SK-N-SH (cell line): ENCODE data around the gene SLC36A3. TPM values are rescaled to one million over a fixed set of nuclear protein-coding genes. Genes with fewer than 3 reads are reported as not detected.

Source experiments
- CTCF ChIA-PET: fragments of 300-600, 350-600 bp; formaldehyde crosslinking; extraction: SDS; loops from one replicate; lab custom pipeline; 2021; lab: Yijun Ruan, JAX
- POLR2A ChIA-PET: fragments of 350-600 bp; sonication (Branson Sonifier 250); formaldehyde crosslinking; extraction: SDS; loops from one replicate; lab custom pipeline; 2020; ENCODE audit warnings: antibody characterized with exemption, inconsistent platforms; lab: Yijun Ruan, JAX
- DNase-seq: peaks from one replicate; pipeline ENCODE4 v3.0.0; 2012
- H2AFZ ChIP-seq: fragments of 200-600 bp; sonication (generic); 2 replicates; pipeline ENCODE4 v1.8.1; 2016; ENCODE audit warnings: antibody characterized with exemption, mild to moderate bottlenecking, low read depth
- H3F3A ChIP-seq: fragments of 200-600 bp; sonication (generic); replicated peaks from 2 replicates; pipeline ENCODE3; 2016; ENCODE audit warnings: antibody characterized with exemption, mild to moderate bottlenecking; ENCODE audit not compliant: insufficient read depth
- H3K27ac ChIP-seq, 2 experiments: fragments of 200-500 bp in 1 of 2; fragments of 200-600 bp in 1 of 2; sonication (Bioruptor generic) in 1 of 2; sonication (generic), shearing (Covaris generic) in 1 of 2; 2 replicates each; pipeline versions ENCODE4 v1.5.1 to v1.6.1; 2014 to 2016; ENCODE audit warnings: low read depth in 2 of 2, inconsistent platforms in 1 of 2, low read length in 1 of 2, mild to moderate bottlenecking in 1 of 2, mixed read lengths in 1 of 2
- H3K27me3 ChIP-seq: fragments of 200-600 bp; sonication (generic), shearing (Covaris generic); 2 replicates; pipeline ENCODE4 v1.6.1; 2016; ENCODE audit warnings: mixed run types; ENCODE audit not compliant: insufficient read depth
- H3K36me3 ChIP-seq, 2 experiments: fragments of 200-500 bp in 1 of 2; fragments of 200-600 bp in 1 of 2; sonication (Bioruptor generic) in 1 of 2; sonication (generic) in 1 of 2; replicated peaks in 1 of 2; 2 replicates each; pipeline versions ENCODE3 to v1.5.1; 2014 to 2016; ENCODE audit warnings: low read length in 1 of 2, mild to moderate bottlenecking in 1 of 2; ENCODE audit not compliant: insufficient read depth in 2 of 2, control insufficient read depth in 1 of 2
- H3K4me1 ChIP-seq, 2 experiments: fragments of 200-500 bp in 1 of 2; fragments of 200-600 bp in 1 of 2; sonication (Bioruptor generic) in 1 of 2; sonication (generic), shearing (Covaris generic) in 1 of 2; 2 replicates each; pipeline versions ENCODE4 v1.5.1 to v1.6.1; 2014 to 2016; ENCODE audit warnings: low read depth in 1 of 2, low read length in 1 of 2, mixed run types in 1 of 2; ENCODE audit not compliant: insufficient read depth in 2 of 2, control insufficient read depth in 1 of 2
- H3K4me2 ChIP-seq: fragments of 200-600 bp; sonication (generic), shearing (Covaris generic); 2 replicates; pipeline ENCODE4 v1.6.1; 2017; ENCODE audit warnings: mixed run types
- H3K4me3 ChIP-seq, 2 experiments: fragments of 200-500 bp in 1 of 2; fragments of 200-600 bp in 1 of 2; sonication (Bioruptor generic) in 1 of 2; sonication (generic), shearing (Covaris generic) in 1 of 2; 2 replicates each; pipeline versions ENCODE4 v1.5.1 to v1.8.1; 2014 to 2016; ENCODE audit warnings: low read depth in 2 of 2, inconsistent platforms in 1 of 2, low read length in 1 of 2, mild to moderate bottlenecking in 1 of 2, mixed read lengths in 1 of 2, moderate library complexity in 1 of 2
- H3K79me2 ChIP-seq: fragments of 200-600 bp; sonication (generic); 2 replicates; pipeline ENCODE4 v1.8.1; 2017; ENCODE audit warnings: mild to moderate bottlenecking; ENCODE audit not compliant: insufficient read depth
- H3K9ac ChIP-seq: fragments of 200-600 bp; sonication (generic); 2 replicates; pipeline ENCODE4 v1.6.1; 2017; ENCODE audit warnings: mixed run types
- H3K9me2 ChIP-seq: fragments of 200-600 bp; sonication (generic); 2 replicates; pipeline ENCODE4 v1.6.1; 2017; ENCODE audit warnings: mixed run types
- H3K9me3 ChIP-seq: fragments of 200-600 bp; sonication (generic); 2 replicates; pipeline ENCODE4 v1.6.1; 2017; ENCODE audit warnings: mixed run types, mild to moderate bottlenecking, moderate library complexity
- H4K20me1 ChIP-seq: fragments of 200-600 bp; sonication (generic); 2 replicates; pipeline ENCODE4 v1.6.1; 2017; ENCODE audit warnings: mild to moderate bottlenecking, mixed run types; ENCODE audit not compliant: insufficient read depth
- ELF1 ChIP-seq: IDR thresholded peaks from 2 replicates; pipeline ENCODE4 v1.4.0; 2012
- EP300 ChIP-seq, 2 experiments: IDR thresholded peaks; 2 replicates each; pipeline versions ENCODE4 v1.4.0 to v1.6.1; 2012; ENCODE audit warnings: borderline replicate concordance in 1 of 2, low read depth in 1 of 2, low read length in 1 of 2
- EZH2phosphoT487 ChIP-seq: fragments of 200-600 bp; sonication (generic); IDR thresholded peaks from 2 replicates; pipeline ENCODE4 v1.6.1; 2017; ENCODE audit warnings: low read depth, mixed run types, mild to moderate bottlenecking, antibody characterized with exemption, moderate library complexity, borderline replicate concordance
- FOXM1 ChIP-seq: IDR thresholded peaks from 2 replicates; pipeline ENCODE4 v1.4.0; 2012; ENCODE audit warnings: low read depth, mild to moderate bottlenecking
- MXI1 ChIP-seq: IDR thresholded peaks from 2 replicates; pipeline ENCODE4 v1.6.1; 2012; ENCODE audit warnings: mild to moderate bottlenecking, low read depth, low read length, improper control_type of control experiment
- NRF1 ChIP-seq: IDR thresholded peaks from 2 replicates; pipeline ENCODE4 v1.6.1; 2012; ENCODE audit warnings: low read depth, mild to moderate bottlenecking, low read length
- POLR2AphosphoS5 ChIP-seq: IDR thresholded peaks from 2 replicates; pipeline ENCODE4 v1.6.1; 2012; ENCODE audit warnings: low read depth, low read length
- RAD21 ChIP-seq: IDR thresholded peaks from 2 replicates; pipeline ENCODE4 v1.6.1; 2012; ENCODE audit warnings: mild to moderate bottlenecking, low read length
- RCOR1 ChIP-seq: fragments of 150-350 bp; IDR thresholded peaks from 2 replicates; pipeline ENCODE4 v1.6.1; 2017; ENCODE audit warnings: antibody characterized with exemption, low read length
- REST ChIP-seq: IDR thresholded peaks from 2 replicates; pipeline ENCODE4 v1.6.1; 2012; ENCODE audit warnings: mild to moderate bottlenecking, low read depth, low read length, moderate library complexity
- SIN3A ChIP-seq: IDR thresholded peaks from 2 replicates; pipeline ENCODE4 v1.6.1; 2012; ENCODE audit warnings: low read depth, mild to moderate bottlenecking, low read length, moderate library complexity, borderline replicate concordance
- TEAD4 ChIP-seq: IDR thresholded peaks from 2 replicates; pipeline ENCODE4 v1.4.0; 2012; ENCODE audit warnings: mild to moderate bottlenecking, borderline replicate concordance; ENCODE audit not compliant: insufficient read depth
- YY1 ChIP-seq: IDR thresholded peaks from 2 replicates; pipeline ENCODE4 v1.4.0; 2012; ENCODE audit warnings: low read depth, mild to moderate bottlenecking
- ZBTB33 ChIP-seq: IDR thresholded peaks from 2 replicates; pipeline ENCODE4 v1.4.0; 2012; ENCODE audit warnings: low read depth, borderline replicate concordance
- WGBS: methylation state at CpG from one replicate; pipeline ENCODE4 v1.1.6; 2017; ENCODE audit warnings: low lambda C conversion rate; 5-methylcytosine and 5-hydroxymethylcytosine counted together
- polyA plus RNA-seq, 3 experiments: library from polyadenylated mRNA; depleted of rRNA; stranded (reverse); fragments of >200 nt; gene quantifications; 2 replicates each; pipeline ENCODE4 v1.2.3, GENCODE V29; 2012

SLC36A3 gene
- polyA plus RNA-seq, 1 of the 3 experiments (the other 2 are of a cell fraction): not detected

GRCh38 chr5:151345187-151345807 is 41.7 kb upstream of the SLC36A3 start:
- no peaks in the 10 kb centered on the region for H3F3A ChIP-seq
- H3K36me3 ChIP-seq: no peaks in the 10 kb centered on the region
- H3K27me3 ChIP-seq: no peaks in the 10 kb centered on the region; the same call in 1 of the 2 replicates
- no peak for TF ChIP-seq FOXM1
- no peak for TF ChIP-seq REST
- TF ChIP-seq ZBTB33: no peak
- TF ChIP-seq NRF1: no peak
- TF ChIP-seq ELF1: no peak
- no peak for TF ChIP-seq EZH2phosphoT487
- TF ChIP-seq RAD21: no peak
- TF ChIP-seq SIN3A: no peak
- no peak for TF ChIP-seq POLR2AphosphoS5
- no peak for TF ChIP-seq EP300 (IDR thresholded peaks at IDR 0.05; ENCODE audit: borderline replicate concordance in 1 of 2, low read depth in 1 of 2, low read length in 1 of 2)
- no peak for TF ChIP-seq TEAD4
- TF ChIP-seq RCOR1: no peak
- TF ChIP-seq YY1: no peak
- TF ChIP-seq MXI1: no peak
- 31% methylated on average over 11 of the region's 11 CpGs for WGBS
- no peak overlapping the region for H2AFZ ChIP-seq
- H3K27ac ChIP-seq: no peak overlapping the region
- no peaks in the 10 kb centered on the region for H3K9me3 ChIP-seq
- DNase-seq: no peak
- no peak overlapping the region for H3K9ac ChIP-seq
- H3K4me1 ChIP-seq: no peaks in the 10 kb centered on the region
- CTCF ChIA-PET: no interaction called here
- no peak overlapping the region for H3K4me2 ChIP-seq
- POLR2A ChIA-PET: no interaction called here
- no peaks in the 10 kb centered on the region for H3K79me2 ChIP-seq
- no peaks in the 10 kb centered on the region for H4K20me1 ChIP-seq
- no peaks in the 10 kb centered on the region for H3K9me2 ChIP-seq
- H3K4me3 ChIP-seq: no peak overlapping the region
